Nephron progenitor cell (in vitro differentiated cells): ENCODE measurements around the gene ATPAF1.

Source experiments
- DNase-seq: peaks from one replicate; pipeline ENCODE4 v3.0.0; 2021
- H3K27ac Mint-ChIP-seq: 2 replicates; pipeline ENCODE4 v1.8.0; 2021; ENCODE audit warnings: mild to moderate bottlenecking, moderate library complexity, mixed read lengths
- H3K27me3 Mint-ChIP-seq: 2 replicates; pipeline ENCODE4 v1.8.0; 2021; ENCODE audit warnings: mild to moderate bottlenecking, low read depth, mixed read lengths; ENCODE audit not compliant: poor library complexity
- H3K36me3 Mint-ChIP-seq: 2 replicates; pipeline ENCODE4 v1.8.0; 2021; ENCODE audit warnings: low read depth, mixed read lengths
- H3K4me1 Mint-ChIP-seq: 2 replicates; pipeline ENCODE4 v1.8.0; 2021; ENCODE audit warnings: mixed read lengths
- H3K4me3 Mint-ChIP-seq: 2 replicates; pipeline ENCODE4 v1.8.0; 2021; ENCODE audit warnings: mild to moderate bottlenecking, moderate library complexity, mixed read lengths
- H3K9me3 Mint-ChIP-seq: 2 replicates; pipeline ENCODE4 v1.8.0; 2021; ENCODE audit warnings: mild to moderate bottlenecking, moderate library complexity, mixed read lengths
- CTCF ChIP-seq: fragments of 200-600 bp; sonication (generic); IDR thresholded peaks from 2 replicates; pipeline ENCODE4 v1.5.0; 2021; ENCODE audit warnings: antibody characterized with exemption

Gene ATPAF1

DNA sequence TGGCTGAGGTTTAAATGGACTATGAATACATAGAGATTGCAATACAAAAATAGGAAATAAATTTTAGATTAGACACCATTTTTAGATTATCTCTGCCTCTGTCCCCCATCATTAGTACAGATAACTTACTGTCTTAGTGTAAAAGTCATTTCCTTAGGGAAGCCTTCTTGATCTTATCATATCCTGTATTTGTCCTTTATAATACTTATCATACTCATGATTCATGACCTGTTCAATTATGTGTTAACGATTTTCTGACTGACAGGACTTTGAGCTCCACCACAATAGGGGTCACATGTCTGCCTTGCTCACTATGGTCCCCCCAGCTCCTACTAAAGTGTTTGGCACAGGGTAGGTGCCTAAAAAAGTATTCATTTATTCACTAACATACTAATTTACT, 18.1 kb upstream of the ATPAF1 start:
- peaks cover 63% of the 10 kb centered on the region for H3K36me3 Mint-ChIP-seq
- H3K9me3 Mint-ChIP-seq = no peaks in the 10 kb centered on the region
- TF ChIP-seq CTCF = no peak
- no peak for DNase-seq
- no peak overlapping the region for H3K4me3 Mint-ChIP-seq
- H3K4me1 Mint-ChIP-seq = peaks cover 3% of the 10 kb centered on the region
- no peak overlapping the region for H3K27ac Mint-ChIP-seq
- no peaks in the 10 kb centered on the region for H3K27me3 Mint-ChIP-seq

GRCh38 chr1:46684670-46685069, 16.5 kb upstream of the ATPAF1 start:
- no peak for DNase-seq
- Mint-ChIP-seq H3K36me3 (peaks cover 71% of the 10 kb centered on the region), H3K9me3 (no peaks in the 10 kb centered on the region), H3K4me1 (no peaks in the 10 kb centered on the region), H3K27ac (no peak overlapping the region), H3K27me3 (no peaks in the 10 kb centered on the region), H3K4me3 (no peak overlapping the region)
- no peak for TF ChIP-seq CTCF

- Mint-ChIP-seq H3K9me3 (no peaks in the 10 kb centered on the region), H3K36me3 (peaks cover 77% of the 10 kb centered on the region), H3K4me3 (no peak overlapping the region)
Measured at GRCh38 chr1:46682064-46682463, 13.9 kb upstream of the ATPAF1 start.

GRCh38 chr1:46681333-46682034, 13.3 kb upstream of the ATPAF1 start:
- no peaks in the 10 kb centered on the region for H3K4me1 Mint-ChIP-seq
- no peaks in the 10 kb centered on the region for H3K27me3 Mint-ChIP-seq
- H3K36me3 Mint-ChIP-seq = peaks cover 74% of the 10 kb centered on the region
- no peak for TF ChIP-seq CTCF
- H3K27ac Mint-ChIP-seq = no peak overlapping the region
- H3K9me3 Mint-ChIP-seq = no peaks in the 10 kb centered on the region
- no peak overlapping the region for H3K4me3 Mint-ChIP-seq
- no peak for DNase-seq

More at GRCh38 chr1:46682064-46682463, 13.9 kb upstream of the ATPAF1 start:
- no peak for TF ChIP-seq CTCF
- H3K27me3 Mint-ChIP-seq = no peaks in the 10 kb centered on the region
- no peak for DNase-seq
- H3K27ac Mint-ChIP-seq = peak overlapping the region; percentile 9
- no peaks in the 10 kb centered on the region for H3K4me1 Mint-ChIP-seq

GRCh38 chr1:46679789-46680573, 11.8 kb upstream of the ATPAF1 start:
- TF ChIP-seq CTCF = no peak
- Mint-ChIP-seq H3K9me3 (no peaks in the 10 kb centered on the region), H3K36me3 (peaks cover 70% of the 10 kb centered on the region), H3K27me3 (no peaks in the 10 kb centered on the region), H3K4me1 (no peaks in the 10 kb centered on the region), H3K27ac (no peak overlapping the region), H3K4me3 (no peak overlapping the region)
- no peak for DNase-seq
